Chondrocyte (in vitro differentiated cells): Measurements from ENCODE around the gene LPP. TPM values are rescaled to one million over a fixed set of nuclear protein-coding genes. Genes with fewer than 3 reads are reported as not detected.

ENCODE experiments used
- DNase-seq: peaks from one replicate; pipeline ENCODE4 v3.0.0; 2021; ENCODE audit warnings: mixed read lengths, low spot score
- H3K27ac Mint-ChIP-seq: one replicate; pipeline ENCODE4 v1.8.0; 2021; ENCODE audit warnings: mild to moderate bottlenecking, moderate library complexity, mixed read lengths; ENCODE audit not compliant: unreplicated experiment
- H3K27me3 Mint-ChIP-seq: 2 replicates; pipeline ENCODE4 v1.8.0; 2021; ENCODE audit warnings: low read depth, mixed read lengths
- H3K36me3 Mint-ChIP-seq: 2 replicates; pipeline ENCODE4 v1.8.0; 2021; ENCODE audit warnings: low read depth, mixed read lengths
- H3K4me1 Mint-ChIP-seq: 2 replicates; pipeline ENCODE4 v1.8.0; 2021; ENCODE audit warnings: low read depth, mild to moderate bottlenecking, mixed read lengths
- H3K4me3 Mint-ChIP-seq: one replicate; pipeline ENCODE4 v1.8.0; 2021; ENCODE audit warnings: mild to moderate bottlenecking, moderate library complexity, mixed read lengths; ENCODE audit not compliant: unreplicated experiment
- H3K9me3 Mint-ChIP-seq: 2 replicates; pipeline ENCODE4 v1.8.0; 2021; ENCODE audit warnings: low read depth, mixed read lengths
- CTCF ChIP-seq: fragments of 200-600 bp; sonication (generic); IDR thresholded peaks from 2 replicates; pipeline ENCODE4 v1.5.0; 2021; ENCODE audit warnings: antibody characterized with exemption, mild to moderate bottlenecking, moderate library complexity
- total RNA-seq: library from RNA; stranded (reverse); gene quantifications from 3 replicates; pipeline ENCODE4 v1.2.1, GENCODE V29; 2021

LPP gene
- total RNA-seq, 1 donor from 2014 or later: 295 TPM

GRCh38 chr3:188287762-188288505 lies 134.0 kb downstream of the LPP start:
- Mint-ChIP-seq H3K27ac (peak overlapping the region; percentile 96), H3K9me3 (no peaks in the 10 kb centered on the region), H3K36me3 (peaks cover 3% of the 10 kb centered on the region), H3K4me3 (no peak overlapping the region), H3K27me3 (no peaks in the 10 kb centered on the region), H3K4me1 (peaks cover 59% of the 10 kb centered on the region)
- no peak for DNase-seq
- no peak for TF ChIP-seq CTCF

DNA sequence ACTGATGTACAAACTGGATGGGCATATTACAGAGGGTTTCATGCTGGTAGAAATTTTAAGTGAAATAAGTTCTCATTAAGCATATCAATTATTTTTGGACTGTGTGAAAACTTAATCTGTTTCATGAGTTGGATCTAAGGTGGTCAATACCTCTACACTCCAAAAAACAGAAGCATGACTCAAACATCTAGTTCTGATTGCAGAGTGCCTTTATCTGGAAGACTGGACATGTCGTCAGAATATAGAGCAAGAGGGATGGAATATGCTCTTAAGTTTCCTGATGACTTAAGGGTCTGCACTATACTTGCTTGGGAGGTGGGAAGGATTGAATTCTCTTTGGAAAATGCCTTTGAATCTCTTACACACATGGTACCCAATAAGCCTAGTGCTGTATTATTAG lies 138.3 kb downstream of the LPP start:
- no peak overlapping the region for H3K4me3 Mint-ChIP-seq
- H3K36me3 Mint-ChIP-seq: peaks cover 3% of the 10 kb centered on the region
- no peaks in the 10 kb centered on the region for H3K9me3 Mint-ChIP-seq
- peaks cover 62% of the 10 kb centered on the region for H3K4me1 Mint-ChIP-seq
- TF ChIP-seq CTCF: no peak
- no peak for DNase-seq
- H3K27me3 Mint-ChIP-seq: no peaks in the 10 kb centered on the region
- H3K27ac Mint-ChIP-seq: no peak overlapping the region

DNA sequence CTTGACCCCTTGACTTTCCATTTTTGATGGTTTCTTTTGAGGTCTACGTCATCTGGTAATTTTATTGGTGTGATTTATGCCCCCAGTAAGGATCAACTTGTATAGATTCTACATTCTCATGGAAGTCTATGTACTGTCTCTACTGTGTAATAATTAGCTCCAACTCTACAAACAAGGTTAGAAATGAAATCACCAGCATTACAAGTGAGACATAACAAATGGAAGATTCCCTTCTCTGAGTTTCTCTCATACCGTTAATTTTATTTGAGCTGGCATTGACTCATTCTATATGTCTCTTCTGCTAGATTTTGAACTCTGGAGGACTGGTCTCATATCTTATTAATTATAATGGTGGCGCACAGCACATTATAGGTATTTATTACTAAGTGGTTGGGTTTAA lies 138.9 kb downstream of the LPP start:
- H3K4me1 Mint-ChIP-seq: peaks cover 62% of the 10 kb centered on the region
- TF ChIP-seq CTCF: no peak
- H3K4me3 Mint-ChIP-seq: no peak overlapping the region
- H3K9me3 Mint-ChIP-seq: no peaks in the 10 kb centered on the region
- DNase-seq: no peak
- peaks cover 3% of the 10 kb centered on the region for H3K36me3 Mint-ChIP-seq
- H3K27me3 Mint-ChIP-seq: no peaks in the 10 kb centered on the region
- H3K27ac Mint-ChIP-seq: no peak overlapping the region

DNA sequence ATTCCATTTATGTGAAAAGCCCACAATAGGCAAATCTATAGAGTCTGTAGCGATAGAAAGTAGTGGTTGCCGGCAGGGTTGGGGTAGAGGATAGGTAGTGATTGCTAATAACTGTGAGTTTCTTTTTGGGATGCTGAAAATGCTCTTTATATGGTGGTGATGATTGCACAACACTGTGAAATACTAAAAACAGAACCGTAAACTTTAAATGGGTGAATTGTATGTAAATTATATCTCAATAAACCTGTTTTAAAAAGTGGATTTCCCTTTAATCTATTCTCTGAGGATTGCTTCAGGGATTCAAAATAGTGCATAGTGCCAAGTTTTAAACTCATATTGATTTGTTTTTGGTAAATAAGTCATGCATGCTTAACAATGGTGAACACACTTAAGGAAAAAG lies 140.2 kb downstream of the LPP start:
- Mint-ChIP-seq H3K4me1 (peaks cover 75% of the 10 kb centered on the region), H3K36me3 (peaks cover 3% of the 10 kb centered on the region), H3K9me3 (no peaks in the 10 kb centered on the region), H3K4me3 (no peak overlapping the region), H3K27me3 (no peaks in the 10 kb centered on the region), H3K27ac (peak overlapping the region; percentile 49)
- TF ChIP-seq CTCF: no peak
- no peak for DNase-seq

DNA sequence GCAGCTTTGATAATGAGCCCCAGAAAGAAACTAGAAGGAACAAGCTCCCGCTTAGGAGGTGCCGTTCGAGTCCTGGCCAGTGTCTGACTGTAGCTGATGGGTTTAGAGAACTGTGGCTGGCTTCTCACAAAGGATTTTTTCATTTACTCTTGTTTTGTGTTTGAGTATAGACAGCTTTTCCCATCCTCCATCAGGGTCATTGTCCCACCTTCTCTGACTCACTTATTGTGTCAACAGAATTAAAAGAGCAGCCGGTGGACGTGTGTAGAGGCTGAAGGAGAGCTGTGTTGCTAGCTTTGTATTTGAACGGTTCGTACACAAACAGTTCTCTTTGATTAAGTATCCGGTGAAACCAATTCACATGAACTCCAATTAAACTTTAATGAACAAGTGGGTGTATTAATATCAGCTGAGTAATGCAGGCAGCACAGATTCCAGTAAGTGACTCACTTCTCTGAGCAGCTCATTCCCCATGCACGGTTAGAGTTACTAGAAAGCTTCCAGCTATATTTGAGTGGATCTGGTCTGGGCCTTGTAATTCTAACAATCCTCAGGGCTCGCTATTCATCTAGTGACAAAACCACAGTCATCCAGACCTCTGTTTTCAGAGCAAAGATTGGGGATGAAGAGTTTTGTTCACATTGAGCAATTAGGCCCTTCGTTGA lies 141.0 kb downstream of the LPP start:
- Mint-ChIP-seq H3K9me3 (no peaks in the 10 kb centered on the region), H3K4me1 (peaks cover 81% of the 10 kb centered on the region), H3K36me3 (peaks cover 3% of the 10 kb centered on the region), H3K27me3 (no peaks in the 10 kb centered on the region), H3K4me3 (peak overlapping the region; percentile 37), H3K27ac (peak overlapping the region; percentile 98)
- no peak for DNase-seq
- no peak for TF ChIP-seq CTCF
